H1 (cell line): Measurements from ENCODE around the gene RAB4B. TPM values are rescaled to one million over a fixed set of nuclear protein-coding genes. Genes with fewer than 3 reads are reported as not detected.

Experiments
- CHD1 ChIP-seq: IDR thresholded peaks from 2 replicates; pipeline ENCODE4 v1.6.1; 2012; ENCODE audit warnings: low read depth, low read length, improper control_type of control experiment
- EP300 ChIP-seq, 2 experiments: IDR thresholded peaks; 1 replicate in 1 of 2; 2 replicates in 1 of 2; pipeline ENCODE4 v1.6.1; 2011 to 2012; ENCODE audit warnings: low read depth in 2 of 2, low read length in 2 of 2, mild to moderate bottlenecking in 2 of 2, borderline replicate concordance in 1 of 2, inconsistent platforms in 1 of 2, moderate library complexity in 1 of 2
- EZH2 ChIP-seq: fragments of 200-600 bp; sonication (generic); IDR thresholded peaks from 2 replicates; pipeline ENCODE4 v1.7.1; 2012; ENCODE audit warnings: low read depth, mild to moderate bottlenecking, moderate library complexity, low read length, inconsistent platforms; ENCODE audit not compliant: severe bottlenecking
- HDAC2 ChIP-seq, 2 experiments: fragments of 300-600 bp in 1 of 2; sonication (generic) in 1 of 2; IDR thresholded peaks; 2 replicates each; pipeline ENCODE4 v1.6.1; 2011 to 2012; ENCODE audit warnings: low read depth in 2 of 2, low read length in 2 of 2, mild to moderate bottlenecking in 2 of 2, moderate library complexity in 2 of 2, borderline replicate concordance in 1 of 2, inconsistent platforms in 1 of 2
- KDM1A ChIP-seq: fragments of 200-600, 300-600 bp; sonication (generic); IDR thresholded peaks from 2 replicates; pipeline ENCODE4 v1.7.1; 2016; ENCODE audit warnings: mild to moderate bottlenecking, low read length, borderline replicate concordance
- NANOG ChIP-seq: IDR thresholded peaks from 2 replicates; pipeline ENCODE4 v1.6.1; 2011; ENCODE audit warnings: low read length, low read depth, mild to moderate bottlenecking, inconsistent platforms; ENCODE audit not compliant: insufficient read depth, poor library complexity, severe bottlenecking
- NRF1 ChIP-seq: IDR thresholded peaks from 2 replicates; pipeline ENCODE4 v1.6.1; 2011; ENCODE audit warnings: mild to moderate bottlenecking, low read depth, low read length, improper control_type of control experiment
- POLR2A ChIP-seq, 2 experiments: IDR thresholded peaks; 1 replicate in 1 of 2; 2 replicates in 1 of 2; pipeline ENCODE4 v1.6.1; 2011; ENCODE audit warnings: low read depth in 2 of 2, low read length in 2 of 2, mild to moderate bottlenecking in 2 of 2; ENCODE audit errors: control extremely low read depth in 1 of 2
- POLR2AphosphoS5 ChIP-seq: IDR thresholded peaks from 2 replicates; pipeline ENCODE4 v1.6.1; 2011; ENCODE audit warnings: low read depth, low read length
- POU5F1 ChIP-seq: IDR thresholded peaks from 2 replicates; pipeline ENCODE4 v1.6.1; 2011; ENCODE audit warnings: low read depth, mild to moderate bottlenecking, low read length, moderate library complexity
- RXRA ChIP-seq: IDR thresholded peaks from 2 replicates; pipeline ENCODE4 v1.6.1; 2011; ENCODE audit warnings: low read depth, mild to moderate bottlenecking, low read length, moderate library complexity; ENCODE audit not compliant: insufficient read depth
- SAP30 ChIP-seq: fragments of 300-600 bp; sonication (generic); IDR thresholded peaks from 2 replicates; pipeline ENCODE4 v1.7.1; 2012; ENCODE audit warnings: low read length, moderate library complexity, mild to moderate bottlenecking, inconsistent platforms; ENCODE audit not compliant: insufficient read depth, insufficient replicate concordance
- SIN3A ChIP-seq, 2 experiments: IDR thresholded peaks in 1 of 2; conservative IDR thresholded peaks in 1 of 2; 2 replicates each; pipeline ENCODE4 v1.6.1; 2011 to 2012; ENCODE audit warnings: low read length in 2 of 2, improper control_type of control experiment in 1 of 2, low read depth in 1 of 2, mild to moderate bottlenecking in 1 of 2
- SUZ12 ChIP-seq: fragments of 200-600 bp; sonication (generic); IDR thresholded peaks from 2 replicates; pipeline ENCODE4 v1.6.1; 2012; ENCODE audit warnings: mild to moderate bottlenecking, inconsistent platforms, low read length, moderate library complexity, mixed read lengths
- TAF1 ChIP-seq: IDR thresholded peaks from 2 replicates; pipeline ENCODE4 v1.6.1; 2011; ENCODE audit warnings: mild to moderate bottlenecking, low read depth, low read length
- TAF7 ChIP-seq: optimal IDR thresholded peaks from 2 replicates; pipeline ENCODE3; 2011; ENCODE audit warnings: low read depth, mild to moderate bottlenecking, inconsistent platforms, low read length, moderate library complexity, borderline replicate concordance
- TBP ChIP-seq: IDR thresholded peaks from 2 replicates; pipeline ENCODE4 v1.6.1; 2011; ENCODE audit warnings: low read depth, low read length, improper control_type of control experiment
- TCF12 ChIP-seq: IDR thresholded peaks from 2 replicates; pipeline ENCODE4 v1.6.1; 2011; ENCODE audit warnings: low read depth, mild to moderate bottlenecking, low read length
- ZNF274 ChIP-seq: IDR thresholded peaks from 2 replicates; pipeline ENCODE4 v1.7.0; 2012; ENCODE audit warnings: low read length, borderline replicate concordance; ENCODE audit errors: extremely low read depth
- polyA plus RNA-seq, 7 experiments: library from polyadenylated mRNA; depleted of rRNA in 3 of 7; stranded (reverse) in 5 of 7; unstranded in 2 of 7; fragments of >200 nt in 5 of 7; fragments of 200-250 nt in 2 of 7; gene quantifications; 1 replicate in 5 of 7; 2 replicates in 1 of 7; 4 replicates in 1 of 7; pipeline versions ENCODE4 v1.2.1 to v1.2.3, GENCODE V29; 2011 to 2013; ENCODE audit warnings: missing spikeins in 2 of 7, mixed read lengths in 2 of 7
- total RNA-seq: library from RNA; stranded (reverse); fragmentation: NEBNext Ultra II Directional; extraction: Animal tissue kit (Norgen Biotek cat#: 25700); gene quantifications from 2 replicates; pipeline ENCODE4 v1.2.1, GENCODE V29; 2021
- TF ChIP-seq, protein P1 (sequence below): IDR thresholded peaks from 2 replicates; pipeline ENCODE4 v1.6.1; 2011; ENCODE audit warnings: low read length, improper control_type of control experiment
- TF ChIP-seq, protein P2 (sequence below): IDR thresholded peaks from 2 replicates; pipeline ENCODE4 v1.6.1; 2012; ENCODE audit warnings: low read length, inconsistent platforms

RAB4B gene
- total and polyA plus RNA-seq, 2 of the 8 experiments (the other 6 are each of a cell fraction or from before 2014, with no cell fraction given) = 15.9 to 28.6 TPM

DNA sequence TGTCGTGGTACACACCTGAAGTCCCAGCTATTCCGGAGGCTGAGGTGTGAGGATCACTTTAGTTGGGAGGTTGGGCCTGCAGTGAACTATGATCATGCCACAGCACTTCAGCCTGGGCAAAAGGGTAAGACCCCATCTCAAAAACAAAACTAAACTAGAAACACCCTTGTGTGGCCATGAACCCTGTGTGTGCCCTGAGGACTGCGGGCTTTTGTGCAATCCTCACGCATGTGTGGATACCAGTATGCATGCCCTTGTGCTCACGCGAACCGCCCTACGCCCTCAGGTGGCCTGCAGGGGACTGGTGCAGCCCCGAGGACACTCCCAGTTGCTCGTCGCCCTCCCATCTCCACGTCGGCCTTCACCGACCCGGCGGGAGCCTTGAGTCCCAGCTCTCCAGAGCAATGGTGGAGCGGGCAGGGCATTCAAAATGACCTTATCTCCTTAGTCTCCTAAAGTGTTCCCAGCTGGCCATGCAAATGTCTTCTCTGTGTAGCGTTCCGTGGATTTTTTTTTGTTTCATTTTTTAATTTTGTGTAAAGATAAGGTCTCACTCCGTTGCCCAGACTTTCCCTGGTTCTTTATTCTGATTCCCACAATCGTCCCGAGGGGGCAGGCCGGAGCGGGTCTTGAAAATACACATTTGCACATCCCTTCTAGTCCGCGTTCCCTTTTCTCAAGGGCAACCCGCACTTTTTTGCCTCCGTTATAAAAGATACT lies 20.1 kb downstream of the RAB4B start (continued):
- TF ChIP-seq, protein P1, sequence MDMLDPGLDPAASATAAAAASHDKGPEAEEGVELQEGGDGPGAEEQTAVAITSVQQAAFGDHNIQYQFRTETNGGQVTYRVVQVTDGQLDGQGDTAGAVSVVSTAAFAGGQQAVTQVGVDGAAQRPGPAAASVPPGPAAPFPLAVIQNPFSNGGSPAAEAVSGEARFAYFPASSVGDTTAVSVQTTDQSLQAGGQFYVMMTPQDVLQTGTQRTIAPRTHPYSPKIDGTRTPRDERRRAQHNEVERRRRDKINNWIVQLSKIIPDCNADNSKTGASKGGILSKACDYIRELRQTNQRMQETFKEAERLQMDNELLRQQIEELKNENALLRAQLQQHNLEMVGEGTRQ = no peak
- TF ChIP-seq TAF7 = no peak
- no peak for TF ChIP-seq NANOG
- no peak for TF ChIP-seq TCF12
- TF ChIP-seq POLR2A (IDR thresholded peaks at IDR 0.05; ENCODE audit: control extremely low read depth in 1 of 2, low read depth in 2 of 2, low read length in 2 of 2) = peak; percentile 51 to 92
- TF ChIP-seq RXRA = no peak
- no peak for TF ChIP-seq SUZ12
- TF ChIP-seq SAP30 = no peak
- peak; percentile 91 for TF ChIP-seq POLR2AphosphoS5
- TF ChIP-seq POU5F1 = no peak
- TF ChIP-seq NRF1 = no peak
- no peak for TF ChIP-seq ZNF274
- peak; percentile 82 for TF ChIP-seq TBP
- peak; percentile 74 for TF ChIP-seq TAF1
- TF ChIP-seq, protein P2, sequence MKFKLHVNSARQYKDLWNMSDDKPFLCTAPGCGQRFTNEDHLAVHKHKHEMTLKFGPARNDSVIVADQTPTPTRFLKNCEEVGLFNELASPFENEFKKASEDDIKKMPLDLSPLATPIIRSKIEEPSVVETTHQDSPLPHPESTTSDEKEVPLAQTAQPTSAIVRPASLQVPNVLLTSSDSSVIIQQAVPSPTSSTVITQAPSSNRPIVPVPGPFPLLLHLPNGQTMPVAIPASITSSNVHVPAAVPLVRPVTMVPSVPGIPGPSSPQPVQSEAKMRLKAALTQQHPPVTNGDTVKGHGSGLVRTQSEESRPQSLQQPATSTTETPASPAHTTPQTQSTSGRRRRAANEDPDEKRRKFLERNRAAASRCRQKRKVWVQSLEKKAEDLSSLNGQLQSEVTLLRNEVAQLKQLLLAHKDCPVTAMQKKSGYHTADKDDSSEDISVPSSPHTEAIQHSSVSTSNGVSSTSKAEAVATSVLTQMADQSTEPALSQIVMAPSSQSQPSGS = peak; percentile 69; the same call in 1 of the 2 replicates
- no peak for TF ChIP-seq EP300 (IDR thresholded peaks at IDR 0.05; ENCODE audit: borderline replicate concordance in 1 of 2, low read depth in 2 of 2, low read length in 2 of 2)
- TF ChIP-seq HDAC2 (IDR thresholded peaks at IDR 0.05; ENCODE audit: borderline replicate concordance in 1 of 2, low read depth in 2 of 2, low read length in 2 of 2) = peak in 1 of 2 experiments; percentile 53; a peak in 1 of 4 replicates
- no peak for TF ChIP-seq KDM1A
- no peak for TF ChIP-seq CHD1
- no peak for TF ChIP-seq EZH2
- no peak for TF ChIP-seq SIN3A (conservative IDR thresholded peaks at IDR 0.05 in 1 of 2, IDR thresholded peaks at IDR 0.05 in 1 of 2; ENCODE audit: low read depth in 1 of 2, low read length in 2 of 2)
